22Rv1 (cell line): ENCODE results near the gene GPRASP3.

ENCODE experiments used
- CTCF ChIP-seq: fragments of 450-650 bp; IDR thresholded peaks from 2 replicates; pipeline ENCODE4 v1.5.1; 2017; ENCODE audit warnings: mild to moderate bottlenecking
- ZFX ChIP-seq: fragments of 450-650 bp; IDR thresholded peaks from 2 replicates; pipeline ENCODE4 v1.6.1; 2017; ENCODE audit warnings: antibody characterized with exemption, borderline replicate concordance

- no peak for TF ChIP-seq CTCF
- no peak for TF ChIP-seq ZFX
Observed at GRCh38 chrX:102723456-102723855, 2.9 kb downstream of the GPRASP3 start.
